ENCODE measurements around the gene NRXN3. TPM values are rescaled to one million over a fixed set of nuclear protein-coding genes. Genes with fewer than 3 reads are reported as not detected.

The NRXN3 gene
- total RNA-seq, 2 experiments from 2014 or later: not detected

DNA sequence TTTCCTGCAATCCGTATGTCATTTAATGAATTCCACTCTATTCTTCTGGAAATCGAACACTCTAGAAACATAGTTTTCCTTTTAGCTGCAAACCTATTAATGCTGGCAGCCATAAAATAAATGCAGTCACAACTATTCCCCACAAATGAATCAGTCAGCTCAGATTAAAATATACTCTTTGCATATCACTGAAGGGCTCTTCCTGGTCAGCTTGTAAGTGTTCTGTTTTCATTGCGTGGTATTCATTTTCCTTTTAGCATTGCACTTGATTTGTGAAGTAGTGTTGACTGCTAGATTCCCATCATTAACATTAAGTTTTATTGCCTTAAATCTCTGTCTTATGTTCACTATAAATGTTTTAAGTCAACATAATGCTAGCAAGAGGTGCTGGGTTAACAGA lies 1355.2 kb downstream of the NRXN3 start:
- no peak for ATAC-seq
- no peaks in the 10 kb centered on the region for H3K4me1 Mint-ChIP-seq
- H3K9me3 Mint-ChIP-seq (ENCODE audit: low read depth): peaks cover 2% of the 10 kb centered on the region

DNA sequence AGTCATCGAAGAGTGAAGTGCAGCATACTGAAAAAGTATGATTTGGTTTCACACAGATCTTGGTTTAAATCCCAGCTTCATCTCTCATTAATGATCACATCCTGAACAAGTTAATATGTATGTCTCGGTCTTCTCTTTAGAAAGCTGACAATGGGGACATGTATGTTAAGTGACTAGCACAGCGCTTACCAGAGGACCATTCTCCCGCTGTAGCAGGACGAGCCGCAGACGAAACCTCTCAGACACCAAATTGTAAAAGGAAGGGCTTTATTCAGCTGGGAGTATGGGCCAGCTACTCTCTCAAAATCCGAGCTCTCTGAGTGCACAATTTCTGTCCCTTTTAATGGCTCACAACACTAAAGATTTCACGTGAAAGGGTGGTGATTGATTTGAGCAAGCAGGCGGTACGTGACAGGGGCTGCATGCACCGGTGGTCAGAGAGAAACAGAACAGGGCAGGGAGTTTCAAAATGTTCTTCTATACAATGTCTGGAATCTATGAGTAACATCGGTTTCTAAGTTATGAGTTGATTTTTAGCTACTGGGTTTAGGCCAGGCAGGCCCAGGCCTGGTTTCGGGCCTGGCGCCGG lies 1358.7 kb downstream of the NRXN3 start:
- ATAC-seq (no peak), DNase-seq (no peak)
- Mint-ChIP-seq H3K36me3 (no peaks in the 10 kb centered on the region), H3K27me3 (no peaks in the 10 kb centered on the region), H3K4me1 (no peaks in the 10 kb centered on the region), H3K27ac (no peak overlapping the region), H3K9me3 (ENCODE audit: low read depth) (peaks cover 2% of the 10 kb centered on the region), H3K4me3 (no peak overlapping the region)
- CTCF ChIA-PET: no interaction called here

More for the DNA sequence above, 1355.2 kb downstream of the NRXN3 start:
- no peak for DNase-seq
- no peak overlapping the region for H3K4me3 Mint-ChIP-seq
- no peaks in the 10 kb centered on the region for H3K36me3 Mint-ChIP-seq
- CTCF ChIA-PET: no interaction called here
- H3K27me3 Mint-ChIP-seq: no peaks in the 10 kb centered on the region
- no peak overlapping the region for H3K27ac Mint-ChIP-seq

DNA sequence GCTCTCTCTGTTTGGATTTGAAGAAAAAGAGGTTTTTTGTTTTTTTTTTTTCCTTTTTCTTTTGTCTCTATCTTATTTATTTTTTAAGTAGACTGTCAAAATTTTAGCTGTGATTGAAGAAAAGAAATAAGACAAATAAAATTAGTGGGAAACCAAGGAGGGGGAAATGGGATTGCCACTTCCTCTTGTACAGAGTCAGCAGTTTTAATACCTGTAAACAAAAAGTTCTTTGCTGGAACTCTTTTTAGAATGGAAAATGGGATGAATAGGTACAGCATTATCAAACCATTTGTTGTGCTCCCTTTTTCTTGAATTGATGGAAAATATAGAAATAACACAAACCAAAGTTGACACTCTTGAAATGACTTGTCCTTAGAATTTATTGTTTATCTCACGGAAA lies 1360.4 kb downstream of the NRXN3 start:
- Mint-ChIP-seq H3K27me3 (no peaks in the 10 kb centered on the region), H3K36me3 (no peaks in the 10 kb centered on the region), H3K4me3 (no peak overlapping the region), H3K9me3 (ENCODE audit: low read depth) (peaks cover 2% of the 10 kb centered on the region), H3K4me1 (no peaks in the 10 kb centered on the region), H3K27ac (no peak overlapping the region)
- DNase-seq (no peak), ATAC-seq (no peak)
- CTCF ChIA-PET: no interaction called here

DNA sequence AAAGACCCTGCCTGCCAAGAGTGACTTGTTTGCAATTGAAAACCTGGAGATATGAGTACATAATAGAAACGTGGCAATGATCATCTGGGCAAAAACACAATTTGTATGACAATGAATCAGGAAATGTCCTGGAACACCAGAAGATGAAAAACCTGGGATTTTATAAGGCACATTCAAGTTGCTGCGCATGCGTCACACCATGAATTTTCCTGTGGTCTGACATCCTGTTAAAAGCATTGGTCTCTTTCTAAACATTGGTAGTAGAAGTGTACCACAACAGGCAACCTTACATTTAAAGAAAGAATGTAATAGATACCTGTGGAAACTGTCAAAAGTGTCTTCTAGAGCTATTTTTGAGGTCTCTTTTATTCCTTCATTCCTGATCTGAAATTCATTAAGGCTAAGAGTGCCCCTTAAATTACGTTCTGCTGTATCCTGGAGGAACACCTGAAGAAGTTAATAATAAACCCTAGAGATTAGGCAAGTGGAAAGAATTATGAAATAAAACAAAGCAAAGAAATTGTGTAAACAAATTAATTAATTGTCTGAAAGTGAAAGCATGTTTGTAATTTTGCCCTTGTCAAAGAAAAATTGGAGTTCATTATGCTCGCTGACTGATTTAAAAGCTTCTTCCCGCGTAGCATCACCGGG lies 1364.7 kb downstream of the NRXN3 start:
- CTCF ChIA-PET: no interaction called here
- Mint-ChIP-seq H3K9me3 (ENCODE audit: low read depth) (peaks cover 5% of the 10 kb centered on the region), H3K4me1 (no peaks in the 10 kb centered on the region)

DNA sequence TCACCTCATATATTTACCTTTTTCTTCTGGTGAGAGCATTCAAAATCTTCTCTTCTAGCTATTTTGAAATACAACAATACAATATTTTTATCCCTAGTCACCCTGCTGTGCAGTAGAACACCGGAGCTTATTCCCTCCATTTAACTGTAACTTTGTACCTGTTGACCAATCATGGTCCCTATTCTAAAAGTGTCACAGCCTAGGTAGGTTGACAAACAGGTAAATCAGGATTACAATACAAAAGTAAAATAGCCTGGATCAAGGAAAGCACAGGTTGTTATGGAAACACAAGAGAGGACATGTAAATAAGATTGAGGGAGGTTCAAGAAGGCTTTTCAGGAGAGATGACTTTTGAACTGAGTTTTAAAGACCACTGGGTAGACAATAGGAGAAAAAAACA lies 1370.2 kb downstream of the NRXN3 start:
- H3K4me3 Mint-ChIP-seq: no peak overlapping the region
- H3K36me3 Mint-ChIP-seq: no peaks in the 10 kb centered on the region

More for the DNA sequence above, 1364.7 kb downstream of the NRXN3 start:
- no peaks in the 10 kb centered on the region for H3K36me3 Mint-ChIP-seq
- H3K27ac Mint-ChIP-seq: no peak overlapping the region
- no peak overlapping the region for H3K4me3 Mint-ChIP-seq
- ATAC-seq (no peak), DNase-seq (no peak)
- no peaks in the 10 kb centered on the region for H3K27me3 Mint-ChIP-seq

DNA sequence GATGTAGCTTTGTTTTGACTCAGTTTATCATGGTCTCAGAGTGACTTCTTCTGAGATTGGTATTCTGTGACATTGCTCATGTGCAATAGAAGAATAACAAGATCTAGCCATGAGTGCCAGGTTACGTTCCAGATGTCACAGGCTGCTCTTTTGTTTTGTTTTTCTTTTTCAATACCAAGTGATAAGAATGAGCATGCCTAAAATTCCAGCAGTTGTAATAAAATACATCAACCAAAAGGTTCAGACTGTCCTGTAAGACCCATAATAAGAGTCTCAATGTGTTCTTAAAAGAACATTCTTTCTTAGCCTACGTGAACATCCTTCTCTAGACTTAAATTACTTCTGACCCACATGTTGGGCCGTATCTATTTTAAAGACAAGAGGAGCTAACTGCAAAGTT lies 1371.9 kb downstream of the NRXN3 start:
- H3K27ac Mint-ChIP-seq: no peak overlapping the region
- DNase-seq (no peak), ATAC-seq (no peak)
- peaks cover 4% of the 10 kb centered on the region for H3K9me3 Mint-ChIP-seq (ENCODE audit: low read depth)
- H3K4me3 Mint-ChIP-seq: no peak overlapping the region
- CTCF ChIA-PET: no interaction called here
- H3K27me3 Mint-ChIP-seq: no peaks in the 10 kb centered on the region
- H3K4me1 Mint-ChIP-seq: no peaks in the 10 kb centered on the region
- H3K36me3 Mint-ChIP-seq: no peaks in the 10 kb centered on the region

More for the DNA sequence above, 1370.2 kb downstream of the NRXN3 start:
- no peak for ATAC-seq
- no peaks in the 10 kb centered on the region for H3K4me1 Mint-ChIP-seq
- CTCF ChIA-PET: no interaction called here
- no peaks in the 10 kb centered on the region for H3K27me3 Mint-ChIP-seq
- no peak for DNase-seq
- no peak overlapping the region for H3K27ac Mint-ChIP-seq
- H3K9me3 Mint-ChIP-seq (ENCODE audit: low read depth): peaks cover 6% of the 10 kb centered on the region

DNA sequence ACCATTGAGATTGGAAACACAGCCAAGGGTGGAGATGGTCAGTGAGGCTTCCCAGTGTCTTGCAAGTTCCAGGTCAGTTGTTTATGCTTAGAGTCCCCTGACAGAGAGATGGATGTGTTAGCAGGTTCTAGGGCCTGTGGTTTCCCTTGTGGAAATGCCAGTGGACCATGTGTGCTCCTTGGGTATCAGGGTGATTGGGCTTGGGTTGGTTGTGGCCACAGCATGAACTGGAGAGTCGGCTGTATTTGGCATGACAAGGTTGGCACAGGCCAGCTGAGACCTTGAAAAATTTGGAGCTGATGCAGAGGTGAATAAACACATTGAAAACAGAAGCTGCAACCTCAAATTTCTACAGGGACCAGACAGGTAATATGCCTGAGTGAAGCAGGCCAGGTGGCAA lies 1373.2 kb downstream of the NRXN3 start:
- Mint-ChIP-seq H3K4me1 (no peaks in the 10 kb centered on the region), H3K27me3 (no peaks in the 10 kb centered on the region), H3K4me3 (no peak overlapping the region), H3K36me3 (no peaks in the 10 kb centered on the region), H3K9me3 (ENCODE audit: low read depth) (peaks cover 4% of the 10 kb centered on the region), H3K27ac (no peak overlapping the region)
- DNase-seq (no peak), ATAC-seq (no peak)
- CTCF ChIA-PET: no interaction called here

DNA sequence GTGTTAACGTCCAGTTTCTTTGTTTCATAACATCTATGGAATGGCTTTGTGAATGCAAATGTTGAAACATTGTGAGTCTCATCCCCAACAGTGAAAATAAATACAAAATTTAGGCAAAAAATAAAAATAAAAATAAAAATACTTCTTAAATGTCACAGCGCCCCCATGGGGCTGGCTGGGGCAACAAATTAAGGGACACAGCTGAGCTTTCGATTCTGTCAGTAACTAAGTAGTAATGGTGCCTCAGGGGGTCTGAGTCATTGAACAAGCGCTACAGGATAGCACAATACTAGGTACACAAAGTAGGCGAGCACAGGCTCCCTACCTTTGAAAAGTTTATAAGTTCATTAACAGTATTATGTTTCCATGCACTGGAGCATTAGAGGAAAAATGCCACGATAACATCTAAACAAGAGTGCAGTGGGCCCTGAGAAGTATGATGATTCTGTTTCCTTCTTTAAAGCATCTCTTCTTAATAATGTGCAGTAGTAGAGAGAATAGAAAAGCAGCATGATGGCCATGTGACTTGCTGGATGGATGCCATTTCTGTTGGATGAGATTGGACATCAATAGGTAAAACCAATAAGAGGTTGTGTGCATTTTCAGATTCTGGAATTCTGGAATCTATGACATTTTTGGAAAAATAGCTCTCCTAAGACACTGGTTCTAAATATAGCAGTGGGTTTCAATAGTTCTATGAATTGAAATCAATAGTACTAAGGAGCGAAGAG lies 1374.0 kb downstream of the NRXN3 start:
- no peaks in the 10 kb centered on the region for H3K36me3 Mint-ChIP-seq
- DNase-seq: no peak
- no peaks in the 10 kb centered on the region for H3K27me3 Mint-ChIP-seq
- H3K4me1 Mint-ChIP-seq: no peaks in the 10 kb centered on the region
- H3K27ac Mint-ChIP-seq: no peak overlapping the region
- no peak overlapping the region for H3K4me3 Mint-ChIP-seq
- ATAC-seq: no peak
- peaks cover 4% of the 10 kb centered on the region for H3K9me3 Mint-ChIP-seq (ENCODE audit: low read depth)
- CTCF ChIA-PET: no interaction called here

DNA sequence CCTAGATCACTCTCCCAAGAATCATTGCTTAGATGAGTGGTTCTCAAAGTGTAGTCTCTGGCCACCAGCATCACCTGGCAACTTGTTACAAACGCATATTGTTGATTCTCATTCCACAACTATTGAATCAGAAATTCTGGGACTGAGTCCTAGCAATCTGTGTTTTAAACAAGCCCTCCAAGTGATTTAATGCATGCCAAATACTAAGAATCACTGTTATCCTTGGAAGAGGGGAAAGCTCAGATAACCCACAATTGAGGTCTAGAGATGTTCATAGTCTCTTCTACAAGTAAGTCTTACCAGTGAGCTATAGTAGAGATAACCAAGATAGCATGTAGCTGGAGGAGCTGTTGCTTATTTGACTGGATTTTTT lies 1374.5 kb downstream of the NRXN3 start:
- CTCF ChIA-PET: no interaction called here
- Mint-ChIP-seq H3K4me1 (no peaks in the 10 kb centered on the region), H3K9me3 (ENCODE audit: low read depth) (peaks cover 4% of the 10 kb centered on the region), H3K27ac (no peak overlapping the region), H3K36me3 (no peaks in the 10 kb centered on the region), H3K4me3 (no peak overlapping the region), H3K27me3 (no peaks in the 10 kb centered on the region)
- DNase-seq (no peak), ATAC-seq (no peak)

DNA sequence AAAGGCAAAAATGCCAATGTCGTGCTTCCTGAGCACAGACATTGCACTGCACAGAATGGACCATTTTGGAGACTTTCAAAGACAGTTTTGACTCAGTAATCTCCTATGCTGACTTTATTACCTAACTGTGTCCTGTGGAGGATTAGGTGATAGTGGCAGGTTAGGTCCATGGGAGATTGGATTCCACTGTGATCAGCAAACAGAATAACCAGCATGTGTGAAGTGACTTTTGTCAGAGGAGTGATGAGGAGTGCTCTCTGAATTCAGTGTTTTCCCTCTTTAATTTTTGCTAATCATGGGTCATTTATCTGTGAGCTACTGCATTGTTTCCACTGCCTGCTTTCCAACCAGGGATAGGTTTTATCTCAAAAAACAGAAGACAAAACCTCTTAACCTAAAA lies 1378.7 kb downstream of the NRXN3 start:
- Mint-ChIP-seq H3K4me1 (no peaks in the 10 kb centered on the region), H3K27me3 (no peaks in the 10 kb centered on the region), H3K27ac (no peak overlapping the region), H3K4me3 (no peak overlapping the region), H3K9me3 (ENCODE audit: low read depth) (no peaks in the 10 kb centered on the region), H3K36me3 (no peaks in the 10 kb centered on the region)
- ATAC-seq (no peak), DNase-seq (no peak)
- CTCF ChIA-PET: no interaction called here

DNA sequence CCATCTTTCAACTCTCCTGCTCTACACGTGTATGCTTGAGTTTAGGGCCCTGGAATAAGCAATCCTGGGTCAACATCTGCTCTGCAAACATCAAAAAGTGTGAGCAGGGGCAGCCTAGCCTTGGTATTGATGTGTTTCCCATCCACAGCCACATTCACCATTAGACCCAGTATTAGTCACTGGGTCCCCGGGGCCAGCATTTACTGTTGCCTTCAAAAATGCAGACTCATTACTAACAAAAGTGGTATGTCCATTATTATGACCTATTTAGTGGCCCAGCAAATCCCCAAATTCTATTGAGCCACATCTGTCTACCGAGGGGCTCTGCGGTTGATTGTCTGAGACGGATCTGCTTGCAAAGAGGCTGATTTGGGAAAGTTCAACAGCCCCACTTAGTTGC lies 1379.3 kb downstream of the NRXN3 start:
- Mint-ChIP-seq H3K4me1 (no peaks in the 10 kb centered on the region), H3K27ac (no peak overlapping the region), H3K36me3 (no peaks in the 10 kb centered on the region), H3K4me3 (no peak overlapping the region), H3K27me3 (no peaks in the 10 kb centered on the region), H3K9me3 (ENCODE audit: low read depth) (no peaks in the 10 kb centered on the region)
- CTCF ChIA-PET: no interaction called here
- ATAC-seq: no peak
- DNase-seq: no peak

DNA sequence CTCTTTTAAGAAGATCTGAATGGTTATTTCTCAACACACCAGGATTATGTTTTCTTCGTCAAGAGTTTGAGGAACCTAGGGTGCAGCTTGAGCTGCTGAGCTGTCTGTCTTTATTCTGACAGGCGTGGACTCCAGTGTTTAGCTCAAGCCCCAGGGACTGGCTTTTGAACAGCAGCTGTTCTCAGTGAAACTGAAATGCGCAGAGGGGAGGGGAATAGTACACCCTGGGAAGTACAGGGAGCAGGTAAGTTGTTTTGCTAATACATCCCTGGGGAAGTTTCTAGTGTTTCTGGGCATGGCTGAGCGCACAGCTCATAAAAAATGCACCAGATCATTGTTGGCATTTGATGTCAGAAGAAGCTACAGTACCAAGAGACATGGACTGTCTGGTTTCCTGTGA lies 1381.3 kb downstream of the NRXN3 start:
- CTCF ChIA-PET: no interaction called here
- no peaks in the 10 kb centered on the region for H3K9me3 Mint-ChIP-seq (ENCODE audit: low read depth)
- no peak overlapping the region for H3K4me3 Mint-ChIP-seq
- ATAC-seq: no peak
- no peaks in the 10 kb centered on the region for H3K27me3 Mint-ChIP-seq
- no peak overlapping the region for H3K27ac Mint-ChIP-seq
- DNase-seq: no peak
- H3K36me3 Mint-ChIP-seq: no peaks in the 10 kb centered on the region
- no peaks in the 10 kb centered on the region for H3K4me1 Mint-ChIP-seq

DNA sequence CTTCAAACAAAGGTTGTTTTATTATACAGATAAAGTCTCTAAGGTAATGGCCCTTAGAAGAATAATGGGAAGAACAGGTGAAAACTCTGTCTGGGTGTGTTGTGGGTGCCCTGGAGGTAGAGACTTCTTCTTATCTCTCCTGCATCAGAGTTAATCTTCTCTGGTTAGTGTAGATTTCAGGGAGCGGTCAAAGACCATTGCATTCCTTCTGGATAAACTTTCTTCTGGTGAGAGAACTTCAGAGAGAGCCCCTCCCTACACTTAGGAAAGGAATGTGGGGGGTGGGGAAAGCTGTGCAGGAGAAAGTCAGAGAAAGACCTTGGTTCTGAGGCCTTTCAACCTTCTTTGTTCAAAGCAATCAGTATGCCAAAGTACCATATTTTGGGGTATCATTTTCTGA lies 1382.6 kb downstream of the NRXN3 start:
- Mint-ChIP-seq H3K4me1 (no peaks in the 10 kb centered on the region), H3K4me3 (no peak overlapping the region), H3K27ac (no peak overlapping the region), H3K27me3 (no peaks in the 10 kb centered on the region), H3K9me3 (ENCODE audit: low read depth) (peaks cover 2% of the 10 kb centered on the region), H3K36me3 (no peaks in the 10 kb centered on the region)
- CTCF ChIA-PET: no interaction called here
- DNase-seq (no peak), ATAC-seq (no peak)

DNA sequence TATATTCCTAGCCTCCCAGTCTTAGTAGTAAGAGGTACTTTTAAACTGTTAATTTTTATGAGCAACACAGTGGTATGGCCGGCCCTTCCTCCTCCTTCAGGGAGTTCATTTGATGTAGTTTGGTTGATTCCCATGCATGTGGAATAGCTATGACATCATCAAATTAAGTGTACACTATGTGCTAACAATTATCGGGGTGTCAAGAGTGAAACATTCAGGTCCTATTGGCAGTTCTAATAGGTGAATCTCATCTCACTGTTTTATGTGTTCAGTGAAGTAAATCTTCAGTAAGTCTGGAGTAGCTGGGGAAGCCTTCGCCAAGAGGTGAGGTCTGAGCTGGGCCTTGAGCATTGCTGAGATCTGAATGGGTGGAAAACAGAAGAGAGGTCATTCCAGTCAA lies 1384.6 kb downstream of the NRXN3 start:
- CTCF ChIA-PET: no interaction called here
- DNase-seq (no peak), ATAC-seq (no peak)
- Mint-ChIP-seq H3K4me1 (no peaks in the 10 kb centered on the region), H3K36me3 (no peaks in the 10 kb centered on the region), H3K4me3 (no peak overlapping the region), H3K9me3 (ENCODE audit: low read depth) (peaks cover 2% of the 10 kb centered on the region), H3K27ac (no peak overlapping the region), H3K27me3 (no peaks in the 10 kb centered on the region)

Measured in activated CD8-positive, alpha-beta memory T cell treated with anti-CD3 and anti-CD28 coated beads, Interleukin-2, amount 10 ng/mL, durations not matched to agents 7 days and 5 days (primary cell).